Activated CD4-positive, alpha-beta T cell treated with anti-CD3 and anti-CD28 coated beads, Interleukin-2, Interleukin-4, amounts not matched to agents 100 ng/mL and 50 ng/mL, durations not matched to agents 16 hours and 8 hours (primary cell): ENCODE results near the gene SLC29A4.

ENCODE experiments used
- DNase-seq: peaks from one replicate; pipeline ENCODE4 v3.0.0-alpha.2; 2020; ENCODE audit warnings: low spot score

Gene SLC29A4

DNA sequence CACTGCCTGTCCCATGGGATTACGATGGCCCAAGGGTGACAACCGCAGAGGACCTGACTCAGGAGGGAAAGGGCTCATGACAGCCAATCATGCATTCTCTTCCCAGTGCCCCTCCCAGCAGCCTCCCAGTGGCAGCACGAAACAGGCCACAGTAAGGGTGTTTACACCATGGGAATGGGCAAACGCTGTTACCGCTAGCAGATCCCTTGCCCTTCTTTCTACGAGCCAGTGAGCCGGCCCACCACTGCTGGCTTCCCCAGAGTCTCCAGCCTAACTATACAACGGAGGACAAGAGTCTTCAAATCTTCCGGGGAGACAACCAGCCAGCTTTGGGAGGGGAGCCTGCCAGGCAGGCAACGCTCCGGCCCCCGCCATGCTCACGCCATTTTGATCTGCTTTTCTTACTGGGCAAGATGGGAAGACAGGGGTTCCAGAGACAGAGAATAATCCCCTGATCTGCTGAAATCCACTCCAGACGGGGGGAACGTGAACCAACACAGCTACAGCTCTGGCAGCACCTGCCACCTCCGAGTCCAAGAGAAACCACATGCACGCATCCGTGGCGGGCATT is 69.8 kb downstream of the SLC29A4 start:
- no peak for DNase-seq

DNA sequence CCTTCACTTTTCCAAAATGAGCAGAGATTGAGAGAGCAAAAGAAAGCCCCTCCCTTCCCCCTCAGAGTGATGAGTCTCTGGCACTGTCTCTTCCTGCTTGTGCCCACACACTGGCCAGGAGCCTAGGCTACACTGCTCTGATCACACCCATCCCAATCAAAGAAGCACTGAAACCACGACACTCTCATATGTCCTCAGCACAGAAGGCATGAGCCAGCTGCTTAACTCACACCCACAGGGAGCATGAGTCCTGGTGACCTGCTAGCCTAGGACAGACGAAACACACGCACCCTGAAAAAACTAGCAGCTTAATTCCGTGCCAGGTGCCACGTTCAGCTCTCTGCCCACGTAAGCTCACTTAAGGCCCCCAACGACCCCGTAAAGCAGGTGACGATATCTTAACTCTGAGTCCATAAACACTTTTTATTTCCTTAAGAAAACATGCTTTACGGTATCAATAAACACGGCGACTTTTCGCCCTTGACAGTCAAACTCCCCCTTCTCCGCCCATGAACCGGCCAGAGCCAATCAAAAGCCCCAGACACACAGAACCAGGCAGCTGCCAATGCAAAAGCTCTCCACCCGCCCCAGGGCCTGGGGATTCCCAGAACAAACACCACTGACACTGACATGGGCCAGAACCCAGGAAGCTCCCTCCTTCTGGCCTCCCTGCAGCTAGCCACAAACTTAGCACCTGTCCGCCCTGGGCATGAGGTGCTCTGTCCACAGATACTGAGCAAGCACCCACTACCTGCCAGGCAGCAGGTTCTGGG is 71.9 kb downstream of the SLC29A4 start:
- no peak for DNase-seq
